ENCODE data around the gene GAST.

GRCh38 chr17:41762841-41763240, 50.7 kb downstream of the GAST start:
- no peak for TF ChIP-seq CTCF (IDR thresholded peaks at IDR 0.05)
- no peak for TF ChIP-seq EP300 (IDR thresholded peaks at IDR 0.05)

All from ovary (tissue), 3 donors.